ENCODE data around the gene LDLRAD3. TPM values are rescaled to one million over a fixed set of nuclear protein-coding genes. Genes with fewer than 3 reads are reported as not detected.

LDLRAD3 gene
- total RNA-seq, 1 donor from 2014 or later = 35.6 TPM

DNA sequence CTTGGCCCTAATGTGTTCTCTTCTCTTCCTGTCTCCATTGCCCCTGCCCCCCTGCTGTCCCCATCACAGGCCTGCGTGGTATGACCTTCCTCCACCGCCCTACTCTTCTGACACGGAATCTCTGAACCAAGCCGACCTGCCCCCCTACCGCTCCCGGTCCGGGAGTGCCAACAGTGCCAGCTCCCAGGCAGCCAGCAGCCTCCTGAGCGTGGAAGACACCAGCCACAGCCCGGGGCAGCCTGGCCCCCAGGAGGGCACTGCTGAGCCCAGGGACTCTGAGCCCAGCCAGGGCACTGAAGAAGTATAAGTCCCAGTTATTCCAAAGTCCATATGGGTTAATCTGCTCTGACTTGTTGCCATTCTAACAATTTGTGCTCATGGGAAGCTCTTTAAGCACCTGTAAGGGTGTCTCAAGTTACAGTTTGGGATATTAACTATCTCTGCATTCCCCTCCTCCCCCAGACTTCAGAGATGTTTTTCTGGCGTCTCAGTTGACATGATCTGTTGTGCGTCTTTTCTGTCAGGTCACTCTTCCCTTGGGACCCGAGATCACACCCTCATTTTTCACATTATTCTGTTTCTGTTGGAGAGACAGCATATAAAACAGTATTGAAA, 285.3 kb downstream of the LDLRAD3 start:
- H3K9ac ChIP-seq = no peak overlapping the region
- H3K79me2 ChIP-seq (ENCODE audit: low read depth) = no peaks in the 10 kb centered on the region
- Mint-ChIP-seq H3K4me1 (peaks cover 26% of the 10 kb centered on the region), H3K27ac (peak overlapping the region; percentile 1), H3K36me3 (peaks cover 31% of the 10 kb centered on the region), H3K4me3 (no peak overlapping the region), H3K9me3 (peaks cover 3% of the 10 kb centered on the region), H3K27me3 (ENCODE audit: insufficient read depth, low read depth) (peaks cover 2% of the 10 kb centered on the region)
- peaks cover 13% of the 10 kb centered on the region for H3K4me1 ChIP-seq
- H2AFZ ChIP-seq (replicated peaks) = no peak overlapping the region
- H4K20me1 ChIP-seq (ENCODE audit: low read depth) = no peaks in the 10 kb centered on the region
- no peaks in the 10 kb centered on the region for H3K27me3 ChIP-seq
- no peak overlapping the region for H3K4me2 ChIP-seq
- H3K9me3 ChIP-seq (ENCODE audit: low read depth) = no peaks in the 10 kb centered on the region
- H3F3A ChIP-seq (ENCODE audit: low read depth) = no peaks in the 10 kb centered on the region
- no peak for DNase-seq (ENCODE audit: low spot score)
- peaks cover 4% of the 10 kb centered on the region for H3K36me3 ChIP-seq
- H3K4me3 ChIP-seq = no peak overlapping the region
- TF ChIP-seq EZH2phosphoT487 (IDR thresholded peaks at IDR 0.05) (no peak), EZH2 (IDR thresholded peaks at IDR 0.05) (no peak)
- TF ChIP-seq, protein P1, sequence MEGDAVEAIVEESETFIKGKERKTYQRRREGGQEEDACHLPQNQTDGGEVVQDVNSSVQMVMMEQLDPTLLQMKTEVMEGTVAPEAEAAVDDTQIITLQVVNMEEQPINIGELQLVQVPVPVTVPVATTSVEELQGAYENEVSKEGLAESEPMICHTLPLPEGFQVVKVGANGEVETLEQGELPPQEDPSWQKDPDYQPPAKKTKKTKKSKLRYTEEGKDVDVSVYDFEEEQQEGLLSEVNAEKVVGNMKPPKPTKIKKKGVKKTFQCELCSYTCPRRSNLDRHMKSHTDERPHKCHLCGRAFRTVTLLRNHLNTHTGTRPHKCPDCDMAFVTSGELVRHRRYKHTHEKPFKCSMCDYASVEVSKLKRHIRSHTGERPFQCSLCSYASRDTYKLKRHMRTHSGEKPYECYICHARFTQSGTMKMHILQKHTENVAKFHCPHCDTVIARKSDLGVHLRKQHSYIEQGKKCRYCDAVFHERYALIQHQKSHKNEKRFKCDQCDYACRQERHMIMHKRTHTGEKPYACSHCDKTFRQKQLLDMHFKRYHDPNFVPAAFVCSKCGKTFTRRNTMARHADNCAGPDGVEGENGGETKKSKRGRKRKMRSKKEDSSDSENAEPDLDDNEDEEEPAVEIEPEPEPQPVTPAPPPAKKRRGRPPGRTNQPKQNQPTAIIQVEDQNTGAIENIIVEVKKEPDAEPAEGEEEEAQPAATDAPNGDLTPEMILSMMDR (IDR thresholded peaks at IDR 0.05) = no peak
- no peak overlapping the region for H3K27ac ChIP-seq

DNA sequence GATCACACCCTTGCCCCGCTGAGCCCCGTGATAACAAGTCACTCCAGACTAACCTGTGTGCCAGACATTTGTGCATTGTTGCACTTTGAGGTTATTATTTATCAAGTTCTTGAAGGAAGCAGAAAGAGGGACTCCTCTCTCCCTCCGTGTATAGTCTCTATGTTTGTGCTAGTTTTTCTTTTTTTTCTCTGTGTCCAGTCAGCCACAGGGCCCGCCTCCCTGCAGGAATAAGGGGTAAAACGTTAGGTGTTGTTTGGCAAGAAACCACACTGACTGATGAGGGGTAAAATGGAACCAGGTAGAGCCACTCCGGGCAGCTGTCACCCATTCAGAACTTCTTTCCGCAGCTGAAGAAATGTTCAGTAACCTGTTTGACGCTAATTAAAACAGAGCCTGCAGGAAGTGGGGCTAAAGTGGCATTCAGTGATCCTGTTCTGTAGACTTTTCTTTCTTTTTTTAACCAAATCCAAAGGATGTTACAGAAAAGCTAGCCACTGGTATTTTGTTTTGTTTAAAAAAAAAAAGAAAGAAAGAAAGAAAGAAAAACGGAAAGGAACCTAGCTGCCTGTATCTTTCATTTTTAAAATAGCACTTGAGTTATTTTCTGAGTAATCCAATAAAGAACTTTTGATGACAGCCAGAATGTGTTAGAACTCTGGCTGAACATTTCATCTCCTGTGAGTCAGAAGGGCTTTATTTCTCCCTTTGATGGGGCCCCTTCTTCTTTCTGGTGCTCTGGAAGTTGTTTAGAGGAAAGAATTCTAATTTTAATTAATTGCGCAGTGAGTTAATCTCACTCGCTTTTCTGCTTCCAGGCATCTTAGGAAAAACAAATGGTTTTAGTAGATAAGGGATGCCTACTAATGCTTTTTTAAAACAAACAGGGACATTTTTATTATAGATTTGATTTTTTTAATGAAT, 287.2 kb downstream of the LDLRAD3 start:
- H3K4me1 ChIP-seq = peaks cover 13% of the 10 kb centered on the region
- H3K36me3 ChIP-seq = peaks cover 4% of the 10 kb centered on the region
- H4K20me1 ChIP-seq (ENCODE audit: low read depth) = no peaks in the 10 kb centered on the region
- no peaks in the 10 kb centered on the region for H3K9me3 ChIP-seq (ENCODE audit: low read depth)
- Mint-ChIP-seq H3K9me3 (peaks cover 3% of the 10 kb centered on the region), H3K36me3 (peaks cover 31% of the 10 kb centered on the region), H3K27ac (peak overlapping the region; percentile 87), H3K27me3 (ENCODE audit: insufficient read depth, low read depth) (peaks cover 2% of the 10 kb centered on the region), H3K4me1 (peaks cover 26% of the 10 kb centered on the region), H3K4me3 (no peak overlapping the region)
- no peak for DNase-seq (ENCODE audit: low spot score)
- no peaks in the 10 kb centered on the region for H3K27me3 ChIP-seq
- H3K9ac ChIP-seq = no peak overlapping the region
- H3K4me2 ChIP-seq = no peak overlapping the region
- TF ChIP-seq, protein P1 (IDR thresholded peaks at IDR 0.05) = no peak
- no peak for TF ChIP-seq EZH2phosphoT487 (IDR thresholded peaks at IDR 0.05)
- no peak for TF ChIP-seq EZH2 (IDR thresholded peaks at IDR 0.05)
- H3K79me2 ChIP-seq (ENCODE audit: low read depth) = no peaks in the 10 kb centered on the region
- H3K4me3 ChIP-seq = no peak overlapping the region
- no peak overlapping the region for H2AFZ ChIP-seq (replicated peaks)
- peak overlapping the region; percentile 31 for H3K27ac ChIP-seq
- H3F3A ChIP-seq (ENCODE audit: low read depth) = no peaks in the 10 kb centered on the region

- H3K36me3 ChIP-seq = no peaks in the 10 kb centered on the region
Measured at GRCh38 chr11:36233204-36233603, 289.3 kb downstream of the LDLRAD3 start.

More at GRCh38 chr11:36233204-36233603, 289.3 kb downstream of the LDLRAD3 start:
- Histone ChIP-seq H4K20me1 (ENCODE audit: low read depth) (no peaks in the 10 kb centered on the region), H3K4me1 (peaks cover 13% of the 10 kb centered on the region), H3K9ac (no peak overlapping the region), H3K27ac (no peak overlapping the region), H3K4me2 (no peak overlapping the region), H2AFZ (replicated peaks) (no peak overlapping the region), H3K79me2 (ENCODE audit: low read depth) (no peaks in the 10 kb centered on the region), H3F3A (ENCODE audit: low read depth) (no peaks in the 10 kb centered on the region), H3K4me3 (no peak overlapping the region), H3K9me3 (ENCODE audit: low read depth) (no peaks in the 10 kb centered on the region), H3K27me3 (no peaks in the 10 kb centered on the region)
- H3K36me3 Mint-ChIP-seq = peaks cover 17% of the 10 kb centered on the region
- H3K4me1 Mint-ChIP-seq = peaks cover 26% of the 10 kb centered on the region
- DNase-seq (ENCODE audit: low spot score) = no peak
- TF ChIP-seq EZH2phosphoT487 (IDR thresholded peaks at IDR 0.05) (no peak), EZH2 (IDR thresholded peaks at IDR 0.05) (no peak)
- TF ChIP-seq, protein P1 (IDR thresholded peaks at IDR 0.05) = no peak
- H3K27me3 Mint-ChIP-seq (ENCODE audit: insufficient read depth, low read depth) = peaks cover 2% of the 10 kb centered on the region
- H3K9me3 Mint-ChIP-seq = no peaks in the 10 kb centered on the region
- no peak overlapping the region for H3K27ac Mint-ChIP-seq
- H3K4me3 Mint-ChIP-seq = no peak overlapping the region
